Tibial nerve (tissue), 4 donors: ENCODE results near the gene GPC4.

ENCODE experiments used
- CTCF ChIP-seq, 5 experiments: fragments of 200-600 bp in 3 of 5; fragments of 450-650 bp in 2 of 5; sonication (generic) in 3 of 5; IDR thresholded peaks; one replicate each; pipeline ENCODE4 v1.5.1; 2016 to 2019; ENCODE audit warnings: antibody characterized with exemption in 5 of 5, mild to moderate bottlenecking in 3 of 5, moderate library complexity in 2 of 5
- EP300 ChIP-seq, 2 donors: sonication (generic); formaldehyde crosslinking; IDR thresholded peaks; one replicate each; pipeline ENCODE4 v1.6.1; 2017; ENCODE audit warnings: antibody characterized with exemption in 2 of 2, mild to moderate bottlenecking in 1 of 2
- POLR2A ChIP-seq, 2 donors: fragments of 450-650 bp; IDR thresholded peaks; one replicate each; pipeline ENCODE4 v1.6.1; 2017; ENCODE audit warnings: antibody characterized with exemption in 2 of 2, mild to moderate bottlenecking in 2 of 2, moderate library complexity in 2 of 2

- TF ChIP-seq CTCF (IDR thresholded peaks at IDR 0.05) (no peak), POLR2A (IDR thresholded peaks at IDR 0.05) (no peak), EP300 (IDR thresholded peaks at IDR 0.05) (no peak)
Observed at GRCh38 chrX:133419911-133420310, 4.6 kb upstream of the GPC4 start.
